ENCODE data around the gene KCNK7. TPM values are rescaled to one million over a fixed set of nuclear protein-coding genes. Genes with fewer than 3 reads are reported as not detected.

Gene KCNK7
- total RNA-seq, 3 donors from 2014 or later (not counting 1 experiment from before 2014, with no cell fraction given), result 6.3 to 11.2 (median 7.1) TPM

GRCh38 chr11:65559951-65560537 lies 35.6 kb downstream of the KCNK7 start:
- peak overlapping the region; percentile 57 to 95 for H3K27ac Mint-ChIP-seq
- H3K4me1 Mint-ChIP-seq, result peaks cover 20 to 46% of the 10 kb centered on the region in 2 donors
- H3K4me3 Mint-ChIP-seq, result no peak overlapping the region
- no peaks in the 10 kb centered on the region for H3K27me3 Mint-ChIP-seq (ENCODE audit: low read depth in 2 of 2)
- H3K36me3 Mint-ChIP-seq, result no peaks in the 10 kb centered on the region
- H3K27me3 ChIP-seq (ENCODE audit: control insufficient read depth, insufficient read depth, low read length), result no peaks in the 10 kb centered on the region
- 92% methylated on average over 5 of the region's 5 CpGs for WGBS (ENCODE audit: insufficient coverage)
- H3K36me3 ChIP-seq (ENCODE audit: control insufficient read depth, insufficient read depth, low read length), result no peaks in the 10 kb centered on the region
- H3K4me1 ChIP-seq (ENCODE audit: control insufficient read depth, insufficient read depth, low read length), result peaks cover 55% of the 10 kb centered on the region
- no peaks in the 10 kb centered on the region for H3K9me3 ChIP-seq (ENCODE audit: control insufficient read depth, insufficient read depth, low read length)
- no peak for TF ChIP-seq CTCF (IDR thresholded peaks at IDR 0.05)
- H3K4me3 ChIP-seq (ENCODE audit: low read length), result no peak overlapping the region
- intact Hi-C loops (cut with micrococcal nuclease), result no loop called here
- DNase-seq (no peak), ATAC-seq (no peak)
- H3K27ac ChIP-seq (ENCODE audit: low read length), result no peak overlapping the region
- H3K9me3 Mint-ChIP-seq, result no peaks in the 10 kb centered on the region

GRCh38 chr11:65559535-65559934 lies 36.1 kb downstream of the KCNK7 start:
- no peaks in the 10 kb centered on the region for H3K9me3 ChIP-seq (ENCODE audit: control insufficient read depth, insufficient read depth, low read length)
- H3K9me3 Mint-ChIP-seq, result no peaks in the 10 kb centered on the region
- H3K27me3 Mint-ChIP-seq (ENCODE audit: low read depth in 2 of 2), result no peaks in the 10 kb centered on the region
- DNase-seq, result no peak
- no peak overlapping the region for H3K4me3 Mint-ChIP-seq
- H3K27me3 ChIP-seq (ENCODE audit: control insufficient read depth, insufficient read depth, low read length), result no peaks in the 10 kb centered on the region
- intact Hi-C loops (cut with micrococcal nuclease), result no loop called here
- peaks cover 55% of the 10 kb centered on the region for H3K4me1 ChIP-seq (ENCODE audit: control insufficient read depth, insufficient read depth, low read length)
- 95% methylated on average over 5 of the region's 5 CpGs for WGBS (ENCODE audit: insufficient coverage)
- no peak for TF ChIP-seq CTCF (IDR thresholded peaks at IDR 0.05)
- H3K36me3 Mint-ChIP-seq, result no peaks in the 10 kb centered on the region
- H3K27ac ChIP-seq (ENCODE audit: low read length), result no peak overlapping the region
- no peaks in the 10 kb centered on the region for H3K36me3 ChIP-seq (ENCODE audit: control insufficient read depth, insufficient read depth, low read length)
- ATAC-seq, result no peak
- H3K4me3 ChIP-seq (ENCODE audit: low read length), result no peak overlapping the region
- H3K4me1 Mint-ChIP-seq, result peaks cover 21 to 47% of the 10 kb centered on the region in 2 donors
- H3K27ac Mint-ChIP-seq, result peak overlapping the region; percentile 71 to 95

- Histone ChIP-seq H3K4me1 (ENCODE audit: control insufficient read depth, insufficient read depth, low read length) (peaks cover 56% of the 10 kb centered on the region), H3K27me3 (ENCODE audit: control insufficient read depth, insufficient read depth, low read length) (no peaks in the 10 kb centered on the region), H3K27ac (ENCODE audit: low read length) (peak overlapping the region; percentile 98), H3K4me3 (ENCODE audit: low read length) (peak overlapping the region; percentile 48), H3K9me3 (ENCODE audit: control insufficient read depth, insufficient read depth, low read length) (no peaks in the 10 kb centered on the region), H3K36me3 (ENCODE audit: control insufficient read depth, insufficient read depth, low read length) (no peaks in the 10 kb centered on the region)
- intact Hi-C loops (cut with micrococcal nuclease), result no loop called here
- H3K4me3 Mint-ChIP-seq, result peak overlapping the region; percentile 60
- H3K27me3 Mint-ChIP-seq (ENCODE audit: low read depth in 2 of 2), result no peaks in the 10 kb centered on the region
- H3K27ac Mint-ChIP-seq, result peak overlapping the region; percentile 71 to 95
- 70% methylated on average over 19 of the region's 19 CpGs for WGBS (ENCODE audit: insufficient coverage)
- H3K9me3 Mint-ChIP-seq, result no peaks in the 10 kb centered on the region
- no peaks in the 10 kb centered on the region for H3K36me3 Mint-ChIP-seq
- DNase-seq (no peak), ATAC-seq (no peak)
- peaks cover 24 to 50% of the 10 kb centered on the region in 2 donors for H3K4me1 Mint-ChIP-seq
- no peak for TF ChIP-seq CTCF (IDR thresholded peaks at IDR 0.05)
Measured at GRCh38 chr11:65558930-65559509, 36.6 kb downstream of the KCNK7 start.
